CD14-positive monocyte (primary cell): ENCODE measurements around the gene FIS1. TPM values are rescaled to one million over a fixed set of nuclear protein-coding genes. Genes with fewer than 3 reads are reported as not detected.
A peak's percentile ranks its signal among the peaks of the same experiment; 100 is the strongest.

ENCODE experiments used
- DNase-seq, 3 donors: peaks; one replicate each; pipeline ENCODE4 v3.0.0-alpha.2; 2011 to 2022
- H2AFZ ChIP-seq: 2 replicates; pipeline ENCODE4 v1.6.0; 2012; ENCODE audit warnings: mild to moderate bottlenecking, low read depth, low read length, inconsistent platforms; ENCODE audit not compliant: insufficient read depth, poor library complexity, severe bottlenecking
- H3K27ac ChIP-seq, 2 donors: 1 replicate in 1 of 2; 2 replicates in 1 of 2; pipeline ENCODE4 v1.5.1; 2012 to 2013; ENCODE audit warnings: low read length in 2 of 2, control low read depth in 1 of 2, inconsistent platforms in 1 of 2, low read depth in 1 of 2, mild to moderate bottlenecking in 1 of 2
- H3K27me3 ChIP-seq, 2 donors: one replicate each; pipeline versions ENCODE4 v1.6.0 to v1.6.1; 2011 to 2013; ENCODE audit warnings: low read length in 2 of 2; ENCODE audit not compliant: control insufficient read depth in 2 of 2, insufficient read depth in 2 of 2
- H3K36me3 ChIP-seq, 2 donors: replicated peaks in 1 of 2; 1 replicate in 1 of 2; 2 replicates in 1 of 2; pipeline versions ENCODE4 v1.5.1 to v1.6.1; 2012 to 2013; ENCODE audit warnings: low read length in 2 of 2, control low read depth in 1 of 2, inconsistent platforms in 1 of 2, mild to moderate bottlenecking in 1 of 2; ENCODE audit not compliant: insufficient read depth in 2 of 2, control insufficient read depth in 1 of 2
- H3K4me1 ChIP-seq, 2 donors: 1 replicate in 1 of 2; 2 replicates in 1 of 2; pipeline versions ENCODE4 v1.5.1 to v1.6.1; 2012 to 2013; ENCODE audit warnings: low read length in 2 of 2, control low read depth in 1 of 2, inconsistent platforms in 1 of 2, mild to moderate bottlenecking in 1 of 2, moderate library complexity in 1 of 2; ENCODE audit not compliant: insufficient read depth in 2 of 2, control insufficient read depth in 1 of 2
- H3K4me2 ChIP-seq: replicated peaks from 2 replicates; pipeline ENCODE3; 2012; ENCODE audit warnings: low read length, moderate library complexity, mild to moderate bottlenecking; ENCODE audit not compliant: poor library complexity, severe bottlenecking; ENCODE audit errors: extremely low read depth
- H3K4me3 ChIP-seq, 3 experiments: fragments of 200-600 bp in 1 of 3; sonication (generic) in 1 of 3; replicated peaks in 1 of 3; 1 replicate in 2 of 3; 2 replicates in 1 of 3; pipeline ENCODE4 v1.5.1; 2011 to 2013; ENCODE audit warnings: low read length in 3 of 3, mild to moderate bottlenecking in 3 of 3, control low read depth in 2 of 3, low read depth in 2 of 3, inconsistent platforms in 1 of 3, moderate library complexity in 1 of 3
- H3K79me2 ChIP-seq: 2 replicates; pipeline ENCODE4 v1.6.0; 2012; ENCODE audit warnings: mild to moderate bottlenecking, control low read depth, inconsistent platforms, low read length, moderate library complexity; ENCODE audit not compliant: insufficient read depth
- H3K9ac ChIP-seq: 2 replicates; pipeline ENCODE4 v1.6.0; 2017; ENCODE audit warnings: low read length, mild to moderate bottlenecking; ENCODE audit not compliant: insufficient read depth, poor library complexity, severe bottlenecking
- H3K9me3 ChIP-seq, 2 donors: replicated peaks in 1 of 2; 1 replicate in 1 of 2; 2 replicates in 1 of 2; pipeline versions ENCODE4 v1.5.1 to v1.6.1; 2012 to 2013; ENCODE audit warnings: low read length in 2 of 2, control low read depth in 1 of 2; ENCODE audit not compliant: control insufficient read depth in 1 of 2, insufficient read depth in 1 of 2
- H4K20me1 ChIP-seq: 2 replicates; pipeline ENCODE4 v1.6.0; 2012; ENCODE audit warnings: mild to moderate bottlenecking, low read length, control low read depth, moderate library complexity; ENCODE audit not compliant: insufficient read depth
- H3K27ac Mint-ChIP-seq, 7 donors: one replicate each; pipeline ENCODE4 v1.8.0; 2020; ENCODE audit warnings: mild to moderate bottlenecking in 7 of 7, mixed read lengths in 7 of 7, moderate library complexity in 6 of 7, inconsistent platforms in 2 of 7
- H3K27me3 Mint-ChIP-seq, 3 donors: one replicate each; pipeline ENCODE4 v1.8.0; 2021 to 2022; ENCODE audit warnings: low read depth in 3 of 3, mild to moderate bottlenecking in 3 of 3, mixed read lengths in 3 of 3, moderate library complexity in 3 of 3, inconsistent platforms in 1 of 3
- H3K36me3 Mint-ChIP-seq, 2 donors: one replicate each; pipeline ENCODE4 v1.8.0; 2020; ENCODE audit warnings: mixed read lengths in 2 of 2, inconsistent platforms in 1 of 2, mild to moderate bottlenecking in 1 of 2
- H3K4me1 Mint-ChIP-seq: one replicate; pipeline ENCODE4 v1.8.0; 2020; ENCODE audit warnings: mild to moderate bottlenecking, mixed read lengths
- H3K4me3 Mint-ChIP-seq, 2 donors: one replicate each; pipeline ENCODE4 v1.8.0; 2020; ENCODE audit warnings: mild to moderate bottlenecking in 2 of 2, mixed read lengths in 2 of 2, moderate library complexity in 1 of 2
- H3K9me3 Mint-ChIP-seq, 7 donors: one replicate each; pipeline ENCODE4 v1.8.0; 2020 to 2022; ENCODE audit warnings: mixed read lengths in 7 of 7, mild to moderate bottlenecking in 6 of 7, moderate library complexity in 6 of 7, inconsistent platforms in 2 of 7
- CTCF ChIP-seq: fragments of 200-600 bp; IDR thresholded peaks from one replicate; pipeline ENCODE4 v1.8.0; 2022; ENCODE audit warnings: antibody characterized with exemption, mild to moderate bottlenecking
- whole genome bisulfite sequencing: methylation state at CpG from one replicate; pipeline ENCODE4 v1.1.5; 2013; ENCODE audit warnings: missing lambda C conversion rate; ENCODE audit not compliant: insufficient coverage; 5-methylcytosine and 5-hydroxymethylcytosine counted together
- intact Hi-C, 2 donors: fragments of 100-400 bp; cut with micrococcal nuclease; formaldehyde crosslinking; loops; one replicate each; pipeline versions ENCODE4 v1.15.0 to v1.15.1; 2023
- polyA plus RNA-seq, 3 donors: library from polyadenylated mRNA; depleted of rRNA in 1 of 3; unstranded in 2 of 3; stranded (reverse) in 1 of 3; fragments of 300-500 nt in 2 of 3; fragments of >200 nt in 1 of 3; fragmentation: Illumina TruSeq in 2 of 3; gene quantifications; 1 replicate in 2 of 3; 2 replicates in 1 of 3; pipeline ENCODE4 v1.2.3, GENCODE V29; 2012 to 2021

The FIS1 gene
- polyA plus RNA-seq, 3 donors, result 152 to 198 (median 195) TPM

- Mint-ChIP-seq H3K36me3 (peaks cover 38 to 57% of the 10 kb centered on the region in 2 donors), H3K9me3 (no peaks in the 10 kb centered on the region), H3K27me3 (peaks cover 0 to 2% (median 0%) of the 10 kb centered on the region in 3 donors), H3K27ac (peak overlapping the region; percentile 91 to 97 (median 95)), H3K4me3 (peak overlapping the region; percentile 91 to 94), H3K4me1 (peaks cover 32% of the 10 kb centered on the region)
- H3K9me3 ChIP-seq, result no peaks in the 10 kb centered on the region
- H3K27ac ChIP-seq, result peak overlapping the region; percentile 81 to 90
- no peak for DNase-seq
- peak overlapping the region; percentile 95 for H2AFZ ChIP-seq
- H3K4me3 ChIP-seq, result peak overlapping the region; percentile 66 to 100 (median 73)
- H3K36me3 ChIP-seq, result peaks cover 21 to 50% of the 10 kb centered on the region in 2 donors
- 19% methylated on average over 13 of the region's 26 CpGs for WGBS
- H4K20me1 ChIP-seq, result peaks cover 27% of the 10 kb centered on the region
- H3K27me3 ChIP-seq, result no peaks in the 10 kb centered on the region
- H3K79me2 ChIP-seq, result peaks cover 60% of the 10 kb centered on the region
- peak overlapping the region; percentile 74 for H3K9ac ChIP-seq
- peaks cover 24 to 37% of the 10 kb centered on the region in 2 donors for H3K4me1 ChIP-seq
- H3K4me2 ChIP-seq, result peak overlapping the region; percentile 100
- no peak for TF ChIP-seq CTCF
- intact Hi-C loops, result loop anchor here in 1 of 2 donors (2.0 kb wide), 1 partner anchor 24 kb away; no protein-coding TSS in a partner anchor
These were observed 26.4 kb downstream of the FIS1 start for GRCh38 chr7:101218236-101219125.

GRCh38 chr7:101217388-101218235 is 27.3 kb downstream of the FIS1 start, which contains the start of the genes PLOD3 and ZNHIT1:
Gene PLOD3, minus strand, starts transcription at chr7:101217581. Its CDS starts 307 bp downstream, at chr7:101217274.
Gene ZNHIT1, plus strand, starts transcription at chr7:101218165. Its CDS starts 31 bp downstream, at chr7:101218196.
- Mint-ChIP-seq H3K27ac (peak within 1 kb of the TSS; percentile 91 to 97 (median 95)), H3K4me3 (peak within 1 kb of the TSS; percentile 91 to 94), H3K36me3 (peaks cover 31 to 55% of the 10 kb centered on the region in 2 donors), H3K27me3 (peaks cover 0 to 2% (median 0%) of the 10 kb centered on the region in 3 donors), H3K9me3 (no peaks in the 10 kb centered on the region), H3K4me1 (peaks cover 32% of the 10 kb centered on the region)
- peaks cover 24 to 50% of the 10 kb centered on the region in 2 donors for H3K36me3 ChIP-seq
- under 1% methylated on average over 47 of the region's 57 CpGs for WGBS
- intact Hi-C loops, result loop anchor here (2.0 kb wide), 2 partner anchors 25 to 27 kb away; partner anchors contain the start of gene FIS1 (in 1 of the 2)
- peaks cover 24 to 37% of the 10 kb centered on the region in 2 donors for H3K4me1 ChIP-seq
- TF ChIP-seq CTCF, result peak; percentile 23
- no peaks in the 10 kb centered on the region for H3K9me3 ChIP-seq
- DNase-seq, result peak; percentile 96 to 100 (median 97)
- H3K79me2 ChIP-seq, result peaks cover 60% of the 10 kb centered on the region
- H3K9ac ChIP-seq, result peak within 1 kb of the TSS; percentile 74
- peak within 1 kb of the TSS; percentile 81 to 90 for H3K27ac ChIP-seq
- peaks cover 26% of the 10 kb centered on the region for H4K20me1 ChIP-seq
- H3K27me3 ChIP-seq, result no peaks in the 10 kb centered on the region
- H3K4me2 ChIP-seq, result peak within 1 kb of the TSS; percentile 100
- H2AFZ ChIP-seq, result peak within 1 kb of the TSS; percentile 95
- peak within 1 kb of the TSS; percentile 66 to 100 (median 73) for H3K4me3 ChIP-seq
